IMR-90 (cell line): Measurements from ENCODE around the gene ADARB2. TPM values are rescaled to one million over a fixed set of nuclear protein-coding genes. Genes with fewer than 3 reads are reported as not detected.

Source experiments
- ATAC-seq: fragments of 200-7000 bp; cut with Tn5 transposase; 2 replicates; pipeline ENCODE4 v1.9.1; 2020; ENCODE audit warnings: low read depth, mild to moderate bottlenecking, moderate library complexity
- BruUV-seq: library from RNA; stranded (reverse); fragments of 400-500 nt; replicated peaks from 2 replicates; lab custom pipeline; 2021; lab: Mats Ljungman, UMichigan
- CTCF ChIA-PET: fragments of 300-600 bp; formaldehyde crosslinking; extraction: SDS; loops from one replicate; lab custom pipeline; 2021; ENCODE audit warnings: antibody characterized with exemption; lab: Yijun Ruan, JAX
- POLR2A ChIA-PET: fragments of 300-600 bp; sonication (Branson Sonifier 250); formaldehyde crosslinking; loops from one replicate; lab custom pipeline; 2022; ENCODE audit warnings: antibody characterized with exemption; ENCODE audit not compliant: unreplicated experiment; lab: Charles Lee
- DNase-seq: peaks from one replicate; pipeline ENCODE4 v3.0.0; 2013
- H2AFZ ChIP-seq: replicated peaks from 2 replicates; pipeline ENCODE3; 2013; ENCODE audit warnings: low read length, mild to moderate bottlenecking; ENCODE audit not compliant: poor library complexity
- H2AK5ac ChIP-seq: 2 replicates; pipeline ENCODE4 v1.6.1; 2013; ENCODE audit warnings: low read depth, low read length, inconsistent platforms
- H2AK9ac ChIP-seq: replicated peaks from 2 replicates; pipeline ENCODE3; 2013; ENCODE audit warnings: mild to moderate bottlenecking, low read depth, low read length, moderate library complexity; ENCODE audit not compliant: poor library complexity
- H2BK120ac ChIP-seq: 2 replicates; pipeline ENCODE4 v1.6.1; 2013; ENCODE audit warnings: low read depth, low read length, inconsistent platforms
- H2BK15ac ChIP-seq: 3 replicates; pipeline ENCODE4 v1.6.1; 2013; ENCODE audit warnings: low read depth, low read length, inconsistent platforms
- H2BK20ac ChIP-seq: 2 replicates; pipeline ENCODE4 v1.6.1; 2013; ENCODE audit warnings: low read depth, mild to moderate bottlenecking, inconsistent platforms, low read length, moderate library complexity
- H2BK5ac ChIP-seq: 2 replicates; pipeline ENCODE4 v1.6.1; 2013; ENCODE audit warnings: mild to moderate bottlenecking, low read depth, low read length, inconsistent platforms; ENCODE audit not compliant: poor library complexity, severe bottlenecking
- H3K14ac ChIP-seq: replicated peaks from 2 replicates; pipeline ENCODE4 v1.6.1; 2013; ENCODE audit warnings: low read depth, low read length, inconsistent platforms
- H3K18ac ChIP-seq: 2 replicates; pipeline ENCODE4 v1.6.1; 2013; ENCODE audit warnings: low read depth, low read length, control low read depth
- H3K23ac ChIP-seq: 2 replicates; pipeline ENCODE4 v1.6.1; 2013; ENCODE audit warnings: low read depth, low read length, inconsistent platforms
- H3K27ac ChIP-seq: 2 replicates; pipeline ENCODE4 v1.5.1; 2013; ENCODE audit warnings: mild to moderate bottlenecking, control low read depth, low read length; ENCODE audit not compliant: insufficient read depth
- H3K27me3 ChIP-seq: 2 replicates; pipeline ENCODE4 v1.6.1; 2013; ENCODE audit warnings: low read length; ENCODE audit not compliant: control insufficient read depth, insufficient read depth
- H3K36me3 ChIP-seq: 2 replicates; pipeline ENCODE4 v1.6.1; 2013; ENCODE audit warnings: low read length, mixed read lengths; ENCODE audit not compliant: control insufficient read depth, insufficient read depth
- H3K4ac ChIP-seq: 2 replicates; pipeline ENCODE4 v1.6.1; 2013; ENCODE audit warnings: low read depth, low read length, inconsistent platforms
- H3K4me1 ChIP-seq: 2 replicates; pipeline ENCODE4 v1.6.1; 2013; ENCODE audit warnings: low read length, mixed read lengths; ENCODE audit not compliant: control insufficient read depth, insufficient read depth
- H3K4me2 ChIP-seq: 2 replicates; pipeline ENCODE4 v1.6.1; 2013; ENCODE audit warnings: low read depth, mild to moderate bottlenecking, control low read depth, low read length, moderate library complexity
- H3K4me3 ChIP-seq: 2 replicates; pipeline ENCODE4 v1.5.1; 2013; ENCODE audit warnings: low read depth, mild to moderate bottlenecking, control low read depth, low read length, moderate library complexity; ENCODE audit not compliant: insufficient read depth
- H3K56ac ChIP-seq: 2 replicates; pipeline ENCODE4 v1.6.1; 2013; ENCODE audit warnings: low read length, inconsistent platforms; ENCODE audit not compliant: insufficient read depth; ENCODE audit errors: extremely low read depth
- H3K79me1 ChIP-seq, 2 experiments: 2 replicates each; pipeline ENCODE4 v1.6.1; 2013; ENCODE audit warnings: low read length in 2 of 2, inconsistent platforms in 1 of 2, low read depth in 1 of 2
- H3K9ac ChIP-seq: 2 replicates; pipeline ENCODE4 v1.6.1; 2013; ENCODE audit warnings: low read depth, low read length, control low read depth
- H3K9me1 ChIP-seq: 2 replicates; pipeline ENCODE4 v1.6.1; 2013; ENCODE audit warnings: low read length, inconsistent platforms; ENCODE audit not compliant: insufficient read depth
- H3K9me3 ChIP-seq: 2 replicates; pipeline ENCODE4 v1.6.1; 2013; ENCODE audit warnings: low read length; ENCODE audit not compliant: control insufficient read depth, insufficient read depth
- H4K20me1 ChIP-seq: 2 replicates; pipeline ENCODE4 v1.6.1; 2013; ENCODE audit warnings: low read length, inconsistent platforms; ENCODE audit not compliant: insufficient read depth
- H4K5ac ChIP-seq: 2 replicates; pipeline ENCODE4 v1.6.1; 2013; ENCODE audit warnings: mild to moderate bottlenecking, low read depth, low read length, control low read depth
- H4K8ac ChIP-seq, 2 experiments: 2 replicates each; pipeline ENCODE4 v1.6.1; 2013; ENCODE audit warnings: low read depth in 2 of 2, low read length in 2 of 2, control low read depth in 1 of 2, inconsistent platforms in 1 of 2
- H4K91ac ChIP-seq: 2 replicates; pipeline ENCODE4 v1.6.1; 2013; ENCODE audit warnings: low read depth, low read length, inconsistent platforms; ENCODE audit not compliant: insufficient read depth
- BHLHE40 ChIP-seq: fragments of 150-350 bp; IDR thresholded peaks from 2 replicates; pipeline ENCODE4 v1.6.1; 2016; ENCODE audit warnings: mild to moderate bottlenecking, low read depth, low read length
- CEBPB ChIP-seq: IDR thresholded peaks from 2 replicates; pipeline ENCODE4 v1.6.1; 2012; ENCODE audit warnings: low read depth, low read length, improper control_type of control experiment
- CHD1 ChIP-seq: IDR thresholded peaks from 2 replicates; pipeline ENCODE4 v1.6.1; 2012; ENCODE audit warnings: low read depth, low read length, improper control_type of control experiment
- CTCF ChIP-seq: conservative IDR thresholded peaks from 2 replicates; pipeline ENCODE4 v1.5.1; 2012; ENCODE audit warnings: mild to moderate bottlenecking, low read depth, low read length, improper control_type of control experiment
- ELK1 ChIP-seq: fragments of 150-350 bp; IDR thresholded peaks from 2 replicates; pipeline ENCODE4 v1.6.1; 2016; ENCODE audit warnings: low read depth, mild to moderate bottlenecking, low read length, moderate library complexity, borderline replicate concordance
- FOS ChIP-seq: fragments of 150-350 bp; IDR thresholded peaks from 2 replicates; pipeline ENCODE4 v1.6.1; 2016; ENCODE audit warnings: low read depth, low read length
- MAFK ChIP-seq: IDR thresholded peaks from 2 replicates; pipeline ENCODE4 v1.6.1; 2012; ENCODE audit warnings: low read depth, low read length, improper control_type of control experiment
- MAZ ChIP-seq: IDR thresholded peaks from 2 replicates; pipeline ENCODE4 v1.6.1; 2012; ENCODE audit warnings: low read depth, mild to moderate bottlenecking, low read length, improper control_type of control experiment, moderate library complexity, borderline replicate concordance
- MXI1 ChIP-seq: IDR thresholded peaks from 2 replicates; pipeline ENCODE4 v1.6.1; 2012; ENCODE audit warnings: low read depth, mild to moderate bottlenecking, low read length, moderate library complexity, borderline replicate concordance
- NFE2L2 ChIP-seq: fragments of 150-350 bp; IDR thresholded peaks from 2 replicates; pipeline ENCODE4 v1.6.1; 2016; ENCODE audit warnings: low read depth, mild to moderate bottlenecking, low read length
- POLR2A ChIP-seq: IDR thresholded peaks from 2 replicates; pipeline ENCODE4 v1.6.1; 2012; ENCODE audit warnings: mild to moderate bottlenecking, low read depth, low read length
- RAD21 ChIP-seq: IDR thresholded peaks from 2 replicates; pipeline ENCODE4 v1.6.1; 2012; ENCODE audit warnings: low read length, improper control_type of control experiment
- RCOR1 ChIP-seq: IDR thresholded peaks from 2 replicates; pipeline ENCODE4 v1.6.1; 2012; ENCODE audit warnings: mild to moderate bottlenecking, low read length, improper control_type of control experiment; ENCODE audit not compliant: insufficient replicate concordance
- RFX5 ChIP-seq: IDR thresholded peaks from 2 replicates; pipeline ENCODE4 v1.8.0; 2012; ENCODE audit warnings: low read depth, mild to moderate bottlenecking, low read length, moderate library complexity
- SMC3 ChIP-seq: fragments of 150-350 bp; IDR thresholded peaks from 2 replicates; pipeline ENCODE4 v1.6.1; 2016; ENCODE audit warnings: low read depth, mild to moderate bottlenecking, antibody characterized with exemption, low read length, moderate library complexity
- USF2 ChIP-seq: fragments of 150-350 bp; IDR thresholded peaks from 2 replicates; pipeline ENCODE4 v1.6.1; 2017; ENCODE audit warnings: mild to moderate bottlenecking, antibody characterized with exemption, low read length, low read depth
- WGBS, 2 experiments: methylation state at CpG; one replicate each; pipeline versions ENCODE4 v1.1.5 to v1.1.7; 2013; ENCODE audit warnings: missing lambda C conversion rate in 2 of 2; ENCODE audit not compliant: insufficient read length in 1 of 2; ENCODE audit errors: extremely low coverage in 2 of 2; 5-methylcytosine and 5-hydroxymethylcytosine counted together
- dilution Hi-C: fragments of 300-500 bp; cut with HindIII; formaldehyde crosslinking; loops from one replicate; pipeline ENCODE4 v1.14.3; 2018; ENCODE audit warnings: low sequenced_read_pairs; ENCODE audit not compliant: unreplicated experiment
- in situ Hi-C: fragments of 300-500 bp; cut with MboI; formaldehyde crosslinking; loops from 3 replicates; pipeline ENCODE4 v1.14.3; 2019; ENCODE audit warnings: low sequenced_read_pairs, inconsistent platforms, mixed read lengths
- intact Hi-C: fragments of 100-400 bp; cut with micrococcal nuclease; formaldehyde crosslinking; loops from 2 replicates; pipeline ENCODE4 v1.10.0; 2022
- polyA plus RNA-seq, 3 experiments: library from polyadenylated mRNA; depleted of rRNA; stranded (reverse); fragments of >200 nt; gene quantifications; 2 replicates each; pipeline ENCODE4 v1.2.3, GENCODE V29; 2012; ENCODE audit warnings: low replicate concordance in 1 of 3
- total RNA-seq: library from RNA; depleted of rRNA; stranded (reverse); fragments of >200 nt; gene quantifications from 2 replicates; pipeline ENCODE4 v1.2.3, GENCODE V29; 2012

ADARB2 gene
- total and polyA plus RNA-seq, 2 of the 4 experiments (the other 2 are of a cell fraction), result not detected

GRCh38 chr10:1589257-1589656 lies 148.1 kb downstream of the ADARB2 start:
- no peak overlapping the region for H3K14ac ChIP-seq
- ChIA-PET POLR2A (no interaction called here), CTCF (no interaction called here)
- dilution Hi-C loops (no loop called here), intact Hi-C loops (no loop called here), in situ Hi-C loops (no loop called here)
- H3K23ac ChIP-seq, result no peak overlapping the region
- H4K20me1 ChIP-seq, result no peaks in the 10 kb centered on the region
- no peak overlapping the region for H2BK5ac ChIP-seq
- H4K91ac ChIP-seq, result no peak overlapping the region
- H2AFZ ChIP-seq, result no peak overlapping the region
- no peaks in the 10 kb centered on the region for H3K36me3 ChIP-seq
- no peak overlapping the region for H4K5ac ChIP-seq
- H3K9me3 ChIP-seq, result peaks cover 39% of the 10 kb centered on the region
- no peak for TF ChIP-seq MAZ
- no peak for TF ChIP-seq BHLHE40
- TF ChIP-seq NFE2L2, result no peak
- no peak for TF ChIP-seq ELK1
- TF ChIP-seq FOS, result no peak
- no peak for TF ChIP-seq RAD21
- TF ChIP-seq CEBPB, result no peak
- no peak for TF ChIP-seq CHD1
- TF ChIP-seq MAFK, result no peak
- no peak for TF ChIP-seq POLR2A
- no peak for TF ChIP-seq SMC3
- TF ChIP-seq RFX5, result no peak
- TF ChIP-seq MXI1, result no peak
- no peak for TF ChIP-seq USF2
- TF ChIP-seq RCOR1, result no peak
- TF ChIP-seq CTCF, result no peak
- H3K4ac ChIP-seq, result no peak overlapping the region
- no peaks in the 10 kb centered on the region for H3K4me1 ChIP-seq
- BruUV-seq, result no TSS peak
- no peak overlapping the region for H3K18ac ChIP-seq
- no peak overlapping the region for H3K4me3 ChIP-seq
- H3K79me1 ChIP-seq, result no peaks in the 10 kb centered on the region
- no peak overlapping the region for H2BK20ac ChIP-seq
- no peak overlapping the region for H4K8ac ChIP-seq
- no peaks in the 10 kb centered on the region for H3K9me1 ChIP-seq
- H2BK120ac ChIP-seq, result no peak overlapping the region
- no peak overlapping the region for H2AK9ac ChIP-seq
- H3K9ac ChIP-seq, result no peak overlapping the region
- no peak overlapping the region for H3K56ac ChIP-seq
- H3K4me2 ChIP-seq, result no peak overlapping the region
- DNase-seq (no peak), ATAC-seq (no peak)
- no peak overlapping the region for H3K27ac ChIP-seq
- H2BK15ac ChIP-seq, result no peak overlapping the region
- H3K27me3 ChIP-seq, result no peaks in the 10 kb centered on the region
- 75% methylated on average over 7 of the region's 17 CpGs; no CpG with 5 or more reads in 1 of the 2 experiments for WGBS, 2 experiments
- H2AK5ac ChIP-seq, result no peak overlapping the region
